NB4 (cell line): ENCODE results near the gene SPSB3.
"Not testable (repeated sequence)": the region's sequence is repeated elsewhere in the genome, so short reads cannot be mapped to it uniquely, and the experiment has no call there.

Experiments
- DNase-seq: peaks from one replicate; pipeline ENCODE4 v3.0.0; 2010; ENCODE audit warnings: low read depth
- H3K4me3 ChIP-seq: one replicate; pipeline ENCODE4 v1.5.1; 2011; ENCODE audit warnings: mild to moderate bottlenecking, low read depth, low read length, moderate library complexity
- MYC ChIP-seq: IDR thresholded peaks from 2 replicates; pipeline ENCODE4 v1.6.1; 2011; ENCODE audit warnings: low read depth, low read length
- POLR2A ChIP-seq: IDR thresholded peaks from 2 replicates; pipeline ENCODE4 v1.6.1; 2011; ENCODE audit warnings: mild to moderate bottlenecking; ENCODE audit not compliant: insufficient read length; ENCODE audit errors: extremely low read depth
- TF ChIP-seq, protein P1 (sequence below): IDR thresholded peaks from one replicate; pipeline ENCODE4 v1.5.1; 2012; ENCODE audit warnings: low read depth, low read length
- TF ChIP-seq, protein P2 (sequence below): IDR thresholded peaks from 2 replicates; pipeline ENCODE4 v1.6.1; 2011; ENCODE audit warnings: low read depth, low read length

Gene SPSB3

DNA sequence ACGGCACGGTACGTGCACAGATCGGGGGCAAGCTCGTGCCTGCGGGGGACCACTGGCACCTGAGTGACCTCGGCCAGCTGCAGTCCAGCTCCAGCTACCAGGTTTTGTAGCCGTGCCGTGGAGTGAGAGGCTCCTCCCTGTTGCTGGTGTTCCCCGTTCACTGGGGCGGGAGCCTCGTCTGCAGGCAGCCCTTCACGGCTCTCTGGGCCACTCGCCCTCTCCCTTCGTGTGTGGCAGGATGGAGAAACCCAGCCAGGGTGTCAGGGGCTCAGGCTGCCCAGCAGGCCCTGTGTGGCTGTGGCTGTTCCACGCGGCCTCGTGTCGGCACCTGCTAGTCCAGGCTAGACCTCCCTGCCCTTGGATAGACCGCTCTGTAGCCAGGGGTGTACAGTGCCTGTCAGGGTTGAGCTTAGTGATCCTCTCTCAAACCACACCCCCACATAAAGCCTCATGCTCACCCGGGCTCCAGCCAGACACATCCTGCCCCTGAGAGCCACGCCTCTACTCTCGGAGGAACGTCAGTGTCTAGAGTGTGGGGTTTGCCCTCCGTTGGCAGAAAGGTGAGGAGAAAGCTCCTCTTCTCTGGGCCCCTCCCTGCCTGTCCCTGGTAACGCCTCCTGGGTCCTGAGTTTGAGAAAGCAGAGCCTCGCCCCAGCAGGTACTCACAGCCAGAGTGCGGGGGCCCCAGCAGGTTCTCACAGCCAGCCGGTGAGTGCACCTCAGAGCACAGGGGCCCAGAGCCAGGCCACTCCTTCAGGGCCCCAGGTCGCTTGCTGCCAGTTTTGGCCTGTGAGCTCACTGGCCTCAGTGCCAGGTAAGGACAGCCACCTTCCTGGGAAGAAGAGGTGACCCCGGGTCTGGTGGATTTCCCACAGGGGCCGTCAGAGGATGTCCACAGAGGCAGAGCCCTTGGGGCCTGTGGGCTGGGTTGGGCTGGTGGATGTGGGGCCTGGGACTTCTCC is 38.7 kb downstream of the SPSB3 start:
- DNase-seq = no peak
- no peak overlapping the region for H3K4me3 ChIP-seq
- TF ChIP-seq POLR2A (no peak), MYC (no peak)
- TF ChIP-seq, protein P1, sequence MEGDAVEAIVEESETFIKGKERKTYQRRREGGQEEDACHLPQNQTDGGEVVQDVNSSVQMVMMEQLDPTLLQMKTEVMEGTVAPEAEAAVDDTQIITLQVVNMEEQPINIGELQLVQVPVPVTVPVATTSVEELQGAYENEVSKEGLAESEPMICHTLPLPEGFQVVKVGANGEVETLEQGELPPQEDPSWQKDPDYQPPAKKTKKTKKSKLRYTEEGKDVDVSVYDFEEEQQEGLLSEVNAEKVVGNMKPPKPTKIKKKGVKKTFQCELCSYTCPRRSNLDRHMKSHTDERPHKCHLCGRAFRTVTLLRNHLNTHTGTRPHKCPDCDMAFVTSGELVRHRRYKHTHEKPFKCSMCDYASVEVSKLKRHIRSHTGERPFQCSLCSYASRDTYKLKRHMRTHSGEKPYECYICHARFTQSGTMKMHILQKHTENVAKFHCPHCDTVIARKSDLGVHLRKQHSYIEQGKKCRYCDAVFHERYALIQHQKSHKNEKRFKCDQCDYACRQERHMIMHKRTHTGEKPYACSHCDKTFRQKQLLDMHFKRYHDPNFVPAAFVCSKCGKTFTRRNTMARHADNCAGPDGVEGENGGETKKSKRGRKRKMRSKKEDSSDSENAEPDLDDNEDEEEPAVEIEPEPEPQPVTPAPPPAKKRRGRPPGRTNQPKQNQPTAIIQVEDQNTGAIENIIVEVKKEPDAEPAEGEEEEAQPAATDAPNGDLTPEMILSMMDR = no peak
- TF ChIP-seq, protein P2, sequence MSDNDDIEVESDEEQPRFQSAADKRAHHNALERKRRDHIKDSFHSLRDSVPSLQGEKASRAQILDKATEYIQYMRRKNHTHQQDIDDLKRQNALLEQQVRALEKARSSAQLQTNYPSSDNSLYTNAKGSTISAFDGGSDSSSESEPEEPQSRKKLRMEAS = no peak

DNA sequence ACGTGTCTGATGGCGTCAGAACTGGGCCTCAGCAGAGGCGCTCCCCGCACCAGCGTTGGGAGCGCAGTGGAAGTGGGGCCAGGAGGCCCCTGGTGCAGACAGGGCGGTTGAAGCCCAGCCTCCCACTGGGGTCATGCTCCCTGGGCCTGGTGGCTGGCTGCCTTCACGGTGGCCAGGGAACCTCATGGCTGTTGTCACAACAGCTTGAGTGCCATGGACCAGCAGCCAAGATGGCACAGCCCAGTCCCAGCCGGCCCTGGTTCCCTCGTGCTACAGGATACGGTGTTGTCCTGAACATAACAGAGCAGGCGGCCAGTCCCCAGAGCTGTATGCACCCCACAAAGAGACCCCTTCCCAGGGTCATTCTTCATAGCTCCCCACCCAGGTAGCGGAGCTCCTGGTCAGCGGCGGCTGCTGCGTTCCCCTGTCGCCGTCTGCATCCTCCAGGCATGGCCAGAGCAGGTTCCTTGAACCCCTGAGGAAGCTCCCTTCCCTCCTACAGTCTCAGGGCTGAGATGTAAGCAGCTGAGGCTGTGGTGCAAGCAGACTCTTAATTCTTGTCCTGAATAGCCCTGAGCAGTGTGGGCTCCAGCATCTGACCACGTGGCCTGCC is 40.7 kb downstream of the SPSB3 start:
- H3K4me3 ChIP-seq = no peak overlapping the region
- no peak for DNase-seq
- TF ChIP-seq MYC (no peak), POLR2A (no peak)
- TF ChIP-seq, protein P1 = no peak
- TF ChIP-seq, protein P2 = no peak

DNA sequence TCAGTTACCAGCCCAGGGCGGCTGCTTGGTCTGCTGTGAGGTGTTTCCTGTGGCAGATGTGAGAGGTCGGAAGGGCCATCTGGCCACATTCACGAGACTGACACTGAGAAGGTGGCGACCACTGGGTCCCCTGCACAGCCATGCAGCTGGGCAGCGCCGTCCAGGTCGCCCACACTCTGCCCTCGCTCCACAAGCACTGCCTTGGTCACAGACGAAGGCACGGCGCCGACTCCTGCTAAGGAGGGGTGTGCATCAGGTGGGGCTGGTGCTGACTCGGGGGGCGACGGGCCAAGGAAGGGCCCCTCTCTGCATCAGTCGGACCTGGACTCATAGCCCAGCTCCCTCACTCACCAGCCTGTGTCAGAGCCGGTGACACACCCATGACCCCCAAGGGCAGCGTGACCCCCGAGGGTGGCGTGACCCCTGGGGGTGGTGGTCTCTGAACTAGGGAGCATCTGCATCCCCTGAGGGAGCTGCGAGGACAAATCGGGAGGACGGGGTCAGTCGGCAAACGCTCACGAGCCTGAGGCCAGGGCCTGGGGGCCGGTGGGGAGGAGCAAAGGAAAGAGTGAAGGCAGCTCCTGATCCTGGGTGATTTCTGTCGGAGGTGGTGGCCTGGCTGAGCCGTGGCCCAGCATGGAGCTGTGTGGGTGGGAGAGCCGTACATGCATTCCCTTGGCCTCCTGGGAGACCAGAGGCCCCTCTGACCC is 41.4 kb downstream of the SPSB3 start:
- no peak for DNase-seq
- H3K4me3 ChIP-seq = no peak overlapping the region
- TF ChIP-seq, protein P2 = no peak
- TF ChIP-seq, protein P1 = no peak
- TF ChIP-seq MYC = no peak
- no peak for TF ChIP-seq POLR2A

DNA sequence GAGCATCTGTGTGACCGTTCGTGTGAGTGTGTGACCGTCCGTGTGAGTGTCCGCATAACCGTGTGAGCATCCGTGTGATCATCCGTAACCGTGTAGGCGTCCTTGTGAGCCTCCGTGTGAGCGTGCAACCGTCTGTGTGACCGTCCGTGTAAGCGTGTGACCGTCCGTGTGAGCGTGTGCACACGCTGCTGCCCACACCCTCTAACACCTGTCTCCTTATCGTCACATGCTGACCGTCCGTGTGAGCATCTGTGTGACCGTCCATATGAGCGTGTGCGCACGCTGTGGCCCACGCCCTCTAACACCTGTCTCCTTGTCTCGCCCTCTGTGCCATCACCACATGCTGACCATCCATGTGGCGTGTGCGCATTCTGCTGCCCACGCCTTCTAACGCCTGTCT is 42.1 kb downstream of the SPSB3 start:
- no peak for TF ChIP-seq MYC
- TF ChIP-seq, protein P2 = no peak
- no peak for DNase-seq
- no peak overlapping the region for H3K4me3 ChIP-seq

DNA sequence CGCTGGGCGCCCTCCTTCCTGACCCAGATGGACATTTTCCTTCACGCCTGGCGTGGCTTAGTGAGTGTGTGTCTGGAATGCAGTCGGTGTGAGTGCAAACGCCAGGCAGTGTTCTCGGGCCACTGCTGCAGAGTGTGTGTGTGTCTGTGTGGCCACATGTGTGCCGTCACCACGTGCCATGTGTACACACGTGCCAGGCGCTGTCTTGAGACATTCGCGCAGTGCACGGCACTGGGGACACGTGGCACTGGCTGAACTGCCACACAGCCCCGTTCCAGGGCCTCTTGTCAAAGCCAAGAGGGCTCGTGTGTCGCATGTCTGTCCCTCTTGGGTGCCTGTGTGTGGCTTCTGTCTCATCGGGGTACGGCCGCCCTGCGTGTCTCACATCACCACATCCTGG is 47.6 kb downstream of the SPSB3 start:
- no peak for DNase-seq
- no peak overlapping the region for H3K4me3 ChIP-seq
- TF ChIP-seq MYC = no peak
- TF ChIP-seq, protein P1 = no peak

DNA sequence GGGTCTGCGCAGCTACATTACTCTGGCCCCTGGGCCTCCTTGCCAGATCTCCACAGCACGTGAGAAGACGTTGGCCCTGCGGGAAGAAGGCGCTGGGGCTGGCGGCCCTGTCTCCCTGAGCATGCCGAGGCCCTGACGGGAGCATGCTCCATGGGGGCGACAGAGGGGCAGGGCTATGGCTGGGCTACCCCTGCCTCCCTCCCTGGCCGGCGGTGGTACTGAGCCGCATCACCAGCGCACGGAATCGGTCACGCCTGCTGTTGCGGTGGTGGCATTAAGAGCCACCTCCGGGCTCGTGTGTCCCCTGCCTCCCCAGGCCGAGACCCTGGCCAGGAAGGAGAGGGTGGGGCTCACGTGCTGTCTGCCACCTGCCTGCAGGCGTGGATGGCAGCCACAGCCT is 48.2 kb downstream of the SPSB3 start:
- no peak for DNase-seq
- TF ChIP-seq, protein P2 = no peak
- TF ChIP-seq, protein P1 = no peak
- no peak for TF ChIP-seq POLR2A
- TF ChIP-seq MYC = no peak
- H3K4me3 ChIP-seq = no peak overlapping the region

DNA sequence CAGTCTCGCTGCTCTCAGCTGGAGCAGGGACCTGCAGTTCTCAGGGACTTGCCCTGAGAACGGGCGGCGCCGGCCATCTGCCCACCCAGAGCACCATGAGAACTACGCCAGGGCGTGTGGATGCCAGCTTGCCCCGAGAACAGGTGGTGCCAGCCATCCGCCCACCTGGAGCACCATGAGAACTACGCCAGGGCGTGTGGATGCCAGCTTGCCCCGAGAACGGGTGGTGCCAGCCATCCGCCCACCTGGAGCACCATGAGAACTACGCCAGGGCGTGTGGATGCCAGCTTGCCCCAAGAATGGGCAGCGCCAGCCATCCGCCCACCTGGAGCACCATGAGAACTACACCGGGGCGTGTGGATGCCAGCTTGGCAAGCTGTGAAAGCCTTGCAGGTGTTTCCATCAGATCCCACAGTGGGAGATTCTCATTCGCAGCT is 49.8 kb downstream of the SPSB3 start:
- not testable (repeated sequence) for DNase-seq, H3K4me3 ChIP-seq
